ENCODE measurements around the gene QPCTL. TPM values are rescaled to one million over a fixed set of nuclear protein-coding genes. Genes with fewer than 3 reads are reported as not detected.

QPCTL gene
- total and polyA plus RNA-seq, 9 of the 15 experiments (the other 6 are each of a cell fraction or from before 2014, with no cell fraction given): 0.99 to 31.3 (median 12.7) TPM

DNA sequence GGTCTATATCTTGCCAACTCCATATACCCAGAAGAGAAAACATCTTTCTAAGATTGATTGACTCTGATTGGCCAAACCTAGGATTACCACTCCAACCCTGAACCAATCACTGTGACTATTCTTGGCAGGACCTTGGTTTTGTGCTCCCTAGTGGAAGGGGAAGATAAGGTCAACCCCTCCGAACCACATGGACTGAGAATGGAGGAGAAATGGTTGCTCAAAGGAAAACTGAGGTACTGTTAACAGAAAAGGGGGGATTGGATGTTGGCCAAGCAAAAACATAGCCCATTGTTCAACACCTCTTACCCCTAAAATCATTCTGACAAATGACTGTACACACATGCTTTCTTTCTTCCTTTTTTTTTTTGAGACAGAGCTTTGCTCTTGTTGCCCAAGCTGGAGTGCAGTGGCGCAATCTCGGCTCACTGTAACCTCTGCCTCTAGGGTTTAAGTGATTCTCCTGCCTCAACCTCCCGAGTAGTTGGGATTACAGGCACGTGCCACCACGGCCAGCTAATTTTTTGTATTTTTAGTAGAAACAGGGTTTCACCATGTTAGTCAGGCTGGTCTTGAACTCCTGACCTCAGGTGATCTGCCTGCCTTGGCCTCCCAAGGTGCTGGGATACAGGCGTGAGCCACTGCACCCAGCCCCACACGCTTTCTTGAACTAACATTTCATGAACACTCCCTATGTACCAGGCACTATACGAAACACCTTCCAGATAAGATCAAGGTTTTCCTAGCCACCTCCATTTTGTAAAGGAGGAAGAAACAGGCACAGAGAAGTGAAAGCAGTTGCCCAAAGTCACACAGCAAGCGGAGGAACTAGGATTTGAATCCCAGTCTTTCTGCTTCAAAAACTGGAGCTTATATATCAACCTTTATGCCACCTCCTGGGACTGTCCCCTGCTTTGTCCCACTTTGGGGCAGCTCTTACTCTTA lies 47.3 kb downstream of the QPCTL start (continued):
- TF ChIP-seq, protein P1, sequence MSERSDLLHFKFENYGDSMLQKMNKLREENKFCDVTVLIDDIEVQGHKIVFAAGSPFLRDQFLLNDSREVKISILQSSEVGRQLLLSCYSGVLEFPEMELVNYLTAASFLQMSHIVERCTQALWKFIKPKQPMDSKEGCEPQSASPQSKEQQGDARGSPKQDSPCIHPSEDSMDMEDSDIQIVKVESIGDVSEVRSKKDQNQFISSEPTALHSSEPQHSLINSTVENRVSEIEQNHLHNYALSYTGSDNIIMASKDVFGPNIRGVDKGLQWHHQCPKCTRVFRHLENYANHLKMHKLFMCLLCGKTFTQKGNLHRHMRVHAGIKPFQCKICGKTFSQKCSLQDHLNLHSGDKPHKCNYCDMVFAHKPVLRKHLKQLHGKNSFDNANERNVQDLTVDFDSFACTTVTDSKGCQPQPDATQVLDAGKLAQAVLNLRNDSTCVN (CRISPR knock-in tag; IDR thresholded peaks at IDR 0.05): no peak
- no peak for TF ChIP-seq ZNF174 (CRISPR knock-in tag; IDR thresholded peaks at IDR 0.05)
- TF ChIP-seq ARID1B (IDR thresholded peaks at IDR 0.05): peak; percentile 15; the same call in 1 of the 2 replicates
- TF ChIP-seq CBX3 (IDR thresholded peaks at IDR 0.05; ENCODE audit: borderline replicate concordance in 1 of 2, low read length in 2 of 2): peak in 1 of 2 experiments; percentile 71; a peak in 1 of 3 replicates
- TF ChIP-seq CEBPB (tag; IDR thresholded peaks at IDR 0.05): peak; percentile 97
- TF ChIP-seq, protein P2, sequence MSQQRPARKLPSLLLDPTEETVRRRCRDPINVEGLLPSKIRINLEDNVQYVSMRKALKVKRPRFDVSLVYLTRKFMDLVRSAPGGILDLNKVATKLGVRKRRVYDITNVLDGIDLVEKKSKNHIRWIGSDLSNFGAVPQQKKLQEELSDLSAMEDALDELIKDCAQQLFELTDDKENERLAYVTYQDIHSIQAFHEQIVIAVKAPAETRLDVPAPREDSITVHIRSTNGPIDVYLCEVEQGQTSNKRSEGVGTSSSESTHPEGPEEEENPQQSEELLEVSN (IDR thresholded peaks at IDR 0.05; ENCODE audit: borderline replicate concordance in 1 of 2, extremely low read depth in 1 of 2, insufficient read depth in 1 of 2, insufficient read length in 1 of 2, low read depth in 1 of 2, low read length in 1 of 2, poor library complexity in 1 of 2, severe bottlenecking in 1 of 2): peak in 1 of 2 experiments; percentile 56
- TF ChIP-seq HMG20A (CRISPR knock-in tag; conservative IDR thresholded peaks at IDR 0.05): no peak
- TF ChIP-seq RBM25 (IDR thresholded peaks at IDR 0.05; ENCODE audit: low read depth, low read length, severe bottlenecking): peak; percentile 96
- TF ChIP-seq ZNF224 (CRISPR knock-in tag; IDR thresholded peaks at IDR 0.05): no peak
- peak; percentile 73; the same call in 1 of the 2 replicates for TF ChIP-seq GTF2E2 (tag; IDR thresholded peaks at IDR 0.05)
- no peak for TF ChIP-seq RUNX1 (IDR thresholded peaks at IDR 0.05; ENCODE audit: low read depth)
- TF ChIP-seq PRPF4 (IDR thresholded peaks at IDR 0.05; ENCODE audit: insufficient read depth, low read depth, low read length, poor library complexity, severe bottlenecking): no peak
- TF ChIP-seq ZNF347 (CRISPR knock-in tag; IDR thresholded peaks at IDR 0.05; ENCODE audit: low read depth): no peak
- no peak for TF ChIP-seq E2F5 (CRISPR knock-in tag; IDR thresholded peaks at IDR 0.05)
- no peak for TF ChIP-seq SMC3 (conservative IDR thresholded peaks at IDR 0.05; ENCODE audit: insufficient read depth, low read depth, low read length)
- peak in 1 of 2 experiments; percentile 50; a peak in 1 of 4 replicates for TF ChIP-seq ARNT (IDR thresholded peaks at IDR 0.05)
- TF ChIP-seq HDAC8 (tag; IDR thresholded peaks at IDR 0.05): peak; percentile 81
- TF ChIP-seq ZNF785 (CRISPR knock-in tag; IDR thresholded peaks at IDR 0.05): no peak
- TF ChIP-seq, protein P3, sequence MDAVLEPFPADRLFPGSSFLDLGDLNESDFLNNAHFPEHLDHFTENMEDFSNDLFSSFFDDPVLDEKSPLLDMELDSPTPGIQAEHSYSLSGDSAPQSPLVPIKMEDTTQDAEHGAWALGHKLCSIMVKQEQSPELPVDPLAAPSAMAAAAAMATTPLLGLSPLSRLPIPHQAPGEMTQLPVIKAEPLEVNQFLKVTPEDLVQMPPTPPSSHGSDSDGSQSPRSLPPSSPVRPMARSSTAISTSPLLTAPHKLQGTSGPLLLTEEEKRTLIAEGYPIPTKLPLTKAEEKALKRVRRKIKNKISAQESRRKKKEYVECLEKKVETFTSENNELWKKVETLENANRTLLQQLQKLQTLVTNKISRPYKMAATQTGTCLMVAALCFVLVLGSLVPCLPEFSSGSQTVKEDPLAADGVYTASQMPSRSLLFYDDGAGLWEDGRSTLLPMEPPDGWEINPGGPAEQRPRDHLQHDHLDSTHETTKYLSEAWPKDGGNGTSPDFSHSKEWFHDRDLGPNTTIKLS (IDR thresholded peaks at IDR 0.05; ENCODE audit: borderline replicate concordance, low read depth): no peak
- TF ChIP-seq, protein P4, sequence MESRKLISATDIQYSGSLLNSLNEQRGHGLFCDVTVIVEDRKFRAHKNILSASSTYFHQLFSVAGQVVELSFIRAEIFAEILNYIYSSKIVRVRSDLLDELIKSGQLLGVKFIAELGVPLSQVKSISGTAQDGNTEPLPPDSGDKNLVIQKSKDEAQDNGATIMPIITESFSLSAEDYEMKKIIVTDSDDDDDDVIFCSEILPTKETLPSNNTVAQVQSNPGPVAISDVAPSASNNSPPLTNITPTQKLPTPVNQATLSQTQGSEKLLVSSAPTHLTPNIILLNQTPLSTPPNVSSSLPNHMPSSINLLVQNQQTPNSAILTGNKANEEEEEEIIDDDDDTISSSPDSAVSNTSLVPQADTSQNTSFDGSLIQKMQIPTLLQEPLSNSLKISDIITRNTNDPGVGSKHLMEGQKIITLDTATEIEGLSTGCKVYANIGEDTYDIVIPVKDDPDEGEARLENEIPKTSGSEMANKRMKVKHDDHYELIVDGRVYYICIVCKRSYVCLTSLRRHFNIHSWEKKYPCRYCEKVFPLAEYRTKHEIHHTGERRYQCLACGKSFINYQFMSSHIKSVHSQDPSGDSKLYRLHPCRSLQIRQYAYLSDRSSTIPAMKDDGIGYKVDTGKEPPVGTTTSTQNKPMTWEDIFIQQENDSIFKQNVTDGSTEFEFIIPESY (CRISPR knock-in tag; IDR thresholded peaks at IDR 0.05): no peak

All from K562 (cell line).